H9 (cell line): ENCODE results near the gene DISC1. TPM values are rescaled to one million over a fixed set of nuclear protein-coding genes. Genes with fewer than 3 reads are reported as not detected.

Experiments used
- DNase-seq: peaks from one replicate; pipeline ENCODE4 v3.0.0-alpha.2; 2017
- H2AFZ ChIP-seq: one replicate; pipeline ENCODE4 v1.6.1; 2013; ENCODE audit warnings: mild to moderate bottlenecking, low read length, control low read depth, moderate library complexity
- H2AK5ac ChIP-seq: 2 replicates; pipeline ENCODE4 v1.6.1; 2013; ENCODE audit warnings: low read length, control low read depth, mixed read lengths; ENCODE audit not compliant: insufficient read length
- H2BK120ac ChIP-seq: one replicate; pipeline ENCODE4 v1.6.1; 2013; ENCODE audit warnings: low read depth, mild to moderate bottlenecking, low read length, control low read depth, inconsistent platforms; ENCODE audit not compliant: poor library complexity, severe bottlenecking
- H2BK12ac ChIP-seq: 2 replicates; pipeline ENCODE4 v1.6.1; 2013; ENCODE audit warnings: low read length, control low read depth, mixed read lengths, low read depth; ENCODE audit not compliant: insufficient read length
- H2BK15ac ChIP-seq: 2 replicates; pipeline ENCODE4 v1.6.1; 2013; ENCODE audit warnings: low read depth, low read length, control low read depth
- H2BK20ac ChIP-seq: one replicate; pipeline ENCODE4 v1.6.1; 2013; ENCODE audit warnings: low read depth, mild to moderate bottlenecking, low read length, control low read depth, inconsistent platforms; ENCODE audit not compliant: poor library complexity, severe bottlenecking
- H2BK5ac ChIP-seq: 2 replicates; pipeline ENCODE4 v1.6.1; 2013; ENCODE audit warnings: low read length, control low read depth, mixed read lengths; ENCODE audit not compliant: insufficient read length
- H3K14ac ChIP-seq: 2 replicates; pipeline ENCODE4 v1.6.1; 2013; ENCODE audit warnings: low read length, control low read depth; ENCODE audit not compliant: insufficient read depth
- H3K18ac ChIP-seq: 2 replicates; pipeline ENCODE4 v1.6.1; 2013; ENCODE audit warnings: low read depth, mild to moderate bottlenecking, mixed read lengths, low read length, control low read depth; ENCODE audit not compliant: insufficient read length
- H3K23ac ChIP-seq: 2 replicates; pipeline ENCODE4 v1.6.1; 2013; ENCODE audit warnings: low read length, control low read depth, mixed read lengths, low read depth; ENCODE audit not compliant: insufficient read length
- H3K23me2 ChIP-seq: 2 replicates; pipeline ENCODE4 v1.6.1; 2013; ENCODE audit warnings: low read depth, mild to moderate bottlenecking, mixed read lengths, low read length, control low read depth; ENCODE audit not compliant: insufficient read length, poor library complexity, severe bottlenecking
- H3K27ac ChIP-seq: 2 replicates; pipeline ENCODE4 v1.5.1; 2013; ENCODE audit warnings: low read length, control low read depth, mixed read lengths, low read depth; ENCODE audit not compliant: insufficient read length
- H3K27me3 ChIP-seq: 2 replicates; pipeline ENCODE4 v1.6.1; 2013; ENCODE audit warnings: low read length, control low read depth, inconsistent platforms; ENCODE audit not compliant: insufficient read depth
- H3K4ac ChIP-seq: 2 replicates; pipeline ENCODE4 v1.6.1; 2013; ENCODE audit warnings: low read depth, mild to moderate bottlenecking, control low read depth, inconsistent platforms, low read length, moderate library complexity
- H3K4me1 ChIP-seq: 2 replicates; pipeline ENCODE4 v1.6.1; 2013; ENCODE audit warnings: low read length, control low read depth, inconsistent platforms; ENCODE audit not compliant: insufficient read depth
- H3K4me2 ChIP-seq: 2 replicates; pipeline ENCODE4 v1.6.1; 2013; ENCODE audit warnings: low read length, control low read depth, mixed read lengths; ENCODE audit not compliant: insufficient read length, insufficient read depth
- H3K56ac ChIP-seq: 2 replicates; pipeline ENCODE4 v1.6.1; 2013; ENCODE audit warnings: low read depth, mild to moderate bottlenecking, mixed read lengths, low read length, control low read depth; ENCODE audit not compliant: insufficient read length
- H3K79me1 ChIP-seq: 2 replicates; pipeline ENCODE4 v1.6.1; 2013; ENCODE audit warnings: low read depth, mild to moderate bottlenecking, moderate library complexity, low read length, control low read depth, inconsistent platforms; ENCODE audit not compliant: insufficient read depth, poor library complexity, severe bottlenecking
- H3K79me2 ChIP-seq: 2 replicates; pipeline ENCODE4 v1.6.1; 2013; ENCODE audit warnings: low read length, control low read depth, inconsistent platforms; ENCODE audit not compliant: insufficient read depth
- H3K9ac ChIP-seq: 2 replicates; pipeline ENCODE4 v1.6.1; 2013; ENCODE audit warnings: low read length, control low read depth, mixed read lengths; ENCODE audit not compliant: insufficient read length; ENCODE audit errors: extremely low read depth
- H3K9me3 ChIP-seq: one replicate; pipeline ENCODE4 v1.6.1; 2013; ENCODE audit warnings: low read depth, low read length, inconsistent platforms; ENCODE audit not compliant: control insufficient read depth
- H3T11ph ChIP-seq: one replicate; pipeline ENCODE4 v1.6.1; 2013; ENCODE audit warnings: mild to moderate bottlenecking, low read length, control low read depth, inconsistent platforms
- H4K20me1 ChIP-seq: one replicate; pipeline ENCODE4 v1.6.1; 2013; ENCODE audit not compliant: control insufficient read depth, insufficient read length, insufficient read depth
- H4K5ac ChIP-seq: 2 replicates; pipeline ENCODE4 v1.6.1; 2013; ENCODE audit warnings: low read depth, mild to moderate bottlenecking, mixed read lengths, low read length, control low read depth; ENCODE audit not compliant: insufficient read length
- H4K8ac ChIP-seq: replicated peaks from 2 replicates; pipeline ENCODE4 v1.6.1; 2013; ENCODE audit warnings: low read length, control low read depth, mixed read lengths, low read depth; ENCODE audit not compliant: insufficient read length
- H4K91ac ChIP-seq: 2 replicates; pipeline ENCODE4 v1.6.1; 2013; ENCODE audit warnings: low read depth, mild to moderate bottlenecking, moderate library complexity, mixed read lengths, low read length, control low read depth; ENCODE audit not compliant: insufficient read length
- H3K27ac Mint-ChIP-seq, 3 experiments: 2 replicates in 2 of 3; 3 replicates in 1 of 3; pipeline ENCODE4 v1.8.0; 2020 to 2021; ENCODE audit warnings: mixed read lengths in 3 of 3, mild to moderate bottlenecking in 1 of 3, moderate library complexity in 1 of 3
- H3K27me3 Mint-ChIP-seq: 2 replicates; pipeline ENCODE4 v1.8.0; 2021; ENCODE audit warnings: low read depth, mild to moderate bottlenecking, moderate library complexity, mixed read lengths
- H3K36me3 Mint-ChIP-seq, 3 experiments: 2 replicates in 2 of 3; 3 replicates in 1 of 3; pipeline ENCODE4 v1.8.0; 2020 to 2021; ENCODE audit warnings: low read depth in 3 of 3, mixed read lengths in 3 of 3; ENCODE audit not compliant: insufficient read depth in 1 of 3
- H3K4me1 Mint-ChIP-seq, 2 experiments: 2 replicates each; pipeline ENCODE4 v1.8.0; 2020; ENCODE audit warnings: mixed read lengths in 2 of 2
- H3K4me3 Mint-ChIP-seq, 2 experiments: 2 replicates in 1 of 2; 3 replicates in 1 of 2; pipeline ENCODE4 v1.8.0; 2020 to 2021; ENCODE audit warnings: mild to moderate bottlenecking in 2 of 2, mixed read lengths in 2 of 2, moderate library complexity in 1 of 2
- H3K9me3 Mint-ChIP-seq, 2 experiments: 2 replicates in 1 of 2; 3 replicates in 1 of 2; pipeline ENCODE4 v1.8.0; 2020; ENCODE audit warnings: mild to moderate bottlenecking in 2 of 2, mixed read lengths in 2 of 2, moderate library complexity in 1 of 2
- WGBS: extraction: QIAGEN DNeasy Blood & Tissue Kit; methylation state at CpG from one replicate; pipeline ENCODE4 v1.1.7; 2013; ENCODE audit warnings: missing lambda C conversion rate, low lambda C conversion rate, mixed read lengths; ENCODE audit not compliant: insufficient read length; ENCODE audit errors: extremely low coverage; 5-methylcytosine and 5-hydroxymethylcytosine counted together
- total RNA-seq: library from RNA; stranded (reverse); gene quantifications from 2 replicates; pipeline ENCODE4 v1.2.1, GENCODE V29; 2021
- TF ChIP-seq, protein P1 (sequence below): fragments of 200-600 bp; sonication (generic); conservative IDR thresholded peaks from 3 replicates; pipeline ENCODE4 v1.8.0; 2021; ENCODE audit warnings: antibody characterized with exemption, mild to moderate bottlenecking

Gene DISC1
- total RNA-seq, 1 experiment from 2014 or later = 2.5 TPM

DNA sequence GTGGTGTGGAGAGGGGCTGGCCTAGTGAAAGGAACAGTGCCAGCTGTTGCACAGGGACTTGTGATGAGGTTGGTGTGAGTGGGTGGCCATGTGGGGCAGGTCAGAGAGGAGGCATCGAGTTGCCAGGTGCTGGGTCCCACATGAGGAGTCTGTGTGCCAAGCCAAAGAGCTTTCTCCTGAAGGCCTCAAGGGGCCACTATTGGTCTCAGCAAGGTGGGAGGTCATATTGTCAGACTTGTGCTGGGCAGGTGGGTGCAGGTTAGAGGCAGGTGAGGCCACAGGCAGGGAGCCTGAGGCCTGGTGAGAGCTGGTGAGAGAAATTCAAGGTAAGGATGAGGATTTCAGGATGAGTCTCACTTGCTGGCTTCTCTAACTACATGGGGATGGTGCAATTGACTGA is 256.8 kb downstream of the DISC1 start:
- no peak overlapping the region for H2BK20ac ChIP-seq
- no peak overlapping the region for H2BK12ac ChIP-seq
- no peak overlapping the region for H3K27ac Mint-ChIP-seq
- H3K4me1 ChIP-seq = no peaks in the 10 kb centered on the region
- H4K8ac ChIP-seq = no peak overlapping the region
- no peaks in the 10 kb centered on the region for H3K79me2 ChIP-seq
- TF ChIP-seq, protein P1, sequence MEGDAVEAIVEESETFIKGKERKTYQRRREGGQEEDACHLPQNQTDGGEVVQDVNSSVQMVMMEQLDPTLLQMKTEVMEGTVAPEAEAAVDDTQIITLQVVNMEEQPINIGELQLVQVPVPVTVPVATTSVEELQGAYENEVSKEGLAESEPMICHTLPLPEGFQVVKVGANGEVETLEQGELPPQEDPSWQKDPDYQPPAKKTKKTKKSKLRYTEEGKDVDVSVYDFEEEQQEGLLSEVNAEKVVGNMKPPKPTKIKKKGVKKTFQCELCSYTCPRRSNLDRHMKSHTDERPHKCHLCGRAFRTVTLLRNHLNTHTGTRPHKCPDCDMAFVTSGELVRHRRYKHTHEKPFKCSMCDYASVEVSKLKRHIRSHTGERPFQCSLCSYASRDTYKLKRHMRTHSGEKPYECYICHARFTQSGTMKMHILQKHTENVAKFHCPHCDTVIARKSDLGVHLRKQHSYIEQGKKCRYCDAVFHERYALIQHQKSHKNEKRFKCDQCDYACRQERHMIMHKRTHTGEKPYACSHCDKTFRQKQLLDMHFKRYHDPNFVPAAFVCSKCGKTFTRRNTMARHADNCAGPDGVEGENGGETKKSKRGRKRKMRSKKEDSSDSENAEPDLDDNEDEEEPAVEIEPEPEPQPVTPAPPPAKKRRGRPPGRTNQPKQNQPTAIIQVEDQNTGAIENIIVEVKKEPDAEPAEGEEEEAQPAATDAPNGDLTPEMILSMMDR = peak; percentile 60
- no peak overlapping the region for H3K4me3 Mint-ChIP-seq
- no peak overlapping the region for H3K23ac ChIP-seq
- no peak overlapping the region for H2AK5ac ChIP-seq
- no CpG with 5 or more reads among the region's 1 CpG for WGBS
- no peak overlapping the region for H3K9ac ChIP-seq
- H3K4me2 ChIP-seq = no peak overlapping the region
- no peak overlapping the region for H2BK120ac ChIP-seq
- no peak overlapping the region for H4K91ac ChIP-seq
- no peak overlapping the region for H3K27ac ChIP-seq
- H3K56ac ChIP-seq = no peak overlapping the region
- 0 out of 7 replicates have a peak, but pooled peaks cover 0 to 2% (median 0%) of the 10 kb centered on the region in 3 experiments for H3K36me3 Mint-ChIP-seq
- H4K20me1 ChIP-seq = no peaks in the 10 kb centered on the region
- H3K18ac ChIP-seq = no peak overlapping the region
- DNase-seq = peak; percentile 69
- H3K9me3 ChIP-seq = no peaks in the 10 kb centered on the region
- no peak overlapping the region for H2BK5ac ChIP-seq
- H3K9me3 Mint-ChIP-seq = no peaks in the 10 kb centered on the region
- peaks cover 20% of the 10 kb centered on the region for H3K27me3 Mint-ChIP-seq
- H2BK15ac ChIP-seq = no peak overlapping the region
- no peak overlapping the region for H3T11ph ChIP-seq
- H3K4me1 Mint-ChIP-seq = peaks cover 4 to 5% of the 10 kb centered on the region in 2 experiments
- no peak overlapping the region for H3K14ac ChIP-seq
- H3K79me1 ChIP-seq = no peaks in the 10 kb centered on the region
- H3K23me2 ChIP-seq = no peaks in the 10 kb centered on the region
- H4K5ac ChIP-seq = no peak overlapping the region
- no peak overlapping the region for H2AFZ ChIP-seq
- H3K4ac ChIP-seq = no peak overlapping the region
- no peaks in the 10 kb centered on the region; the same call in 1 of the 2 replicates for H3K27me3 ChIP-seq
